HepG2 (cell line): ENCODE results near the gene PDE1C. TPM values are rescaled to one million over a fixed set of nuclear protein-coding genes. Genes with fewer than 3 reads are reported as not detected.

Experiments used
- ATAC-seq: fragments of 200-7000 bp; cut with Tn5 transposase; 3 replicates; pipeline ENCODE4 v1.9.1; 2020; ENCODE audit warnings: mild to moderate bottlenecking, moderate library complexity
- BruUV-seq: library from RNA; stranded (reverse); fragments of 400-500 nt; replicated peaks from 2 replicates; lab custom pipeline; 2021; lab: Mats Ljungman, UMichigan
- CTCF ChIA-PET: fragments of 300-600 bp; formaldehyde crosslinking; extraction: SDS; loops from one replicate; lab custom pipeline; 2021; ENCODE audit warnings: low total read pairs, inconsistent platforms, low intra/inter-chr PET ratio; lab: Yijun Ruan, JAX
- POLR2A ChIA-PET: fragments of 350-600 bp; sonication (Branson Sonifier 250); formaldehyde crosslinking; loops from one replicate; lab custom pipeline; 2020; ENCODE audit warnings: antibody characterized with exemption, inconsistent platforms; lab: Yijun Ruan, JAX
- DNase-seq: peaks from one replicate; pipeline ENCODE4 v3.0.0-alpha.2; 2015; ENCODE audit warnings: low spot score
- FAIRE-seq: peaks from 3 replicates; lab custom pipeline; 2011; peaks lifted over from hg19 to GRCh38; lab: Jason Lieb, UNC
- H2AFZ ChIP-seq: one replicate; pipeline ENCODE4 v1.6.1; 2011; ENCODE audit warnings: low read length, inconsistent platforms
- H3K27ac ChIP-seq: fragments of 300-600 bp; 3 replicates; pipeline ENCODE4 v1.8.0; 2011; ENCODE audit warnings: mixed run types, mild to moderate bottlenecking, mixed read lengths, low read length, inconsistent platforms; ENCODE audit not compliant: insufficient read depth; ENCODE audit errors: extremely low read length
- H3K27me3 ChIP-seq, 2 experiments: fragments of 200-600 bp in 1 of 2; 2 replicates in 1 of 2; 3 replicates in 1 of 2; pipeline versions ENCODE4 v1.6.0 to v1.8.0; 2011; ENCODE audit warnings: low read length in 2 of 2, mild to moderate bottlenecking in 2 of 2, moderate library complexity in 2 of 2, inconsistent platforms in 1 of 2; ENCODE audit not compliant: insufficient read depth in 2 of 2, control insufficient read depth in 1 of 2
- H3K36me3 ChIP-seq, 2 experiments: fragments of 200-600 bp in 1 of 2; replicated peaks in 1 of 2; 2 replicates in 1 of 2; 3 replicates in 1 of 2; pipeline versions ENCODE4 v1.5.1 to v1.8.0; 2011; ENCODE audit warnings: low read length in 2 of 2, inconsistent platforms in 1 of 2; ENCODE audit not compliant: insufficient read depth in 2 of 2, control insufficient read depth in 1 of 2
- H3K4me1 ChIP-seq: 2 replicates; pipeline ENCODE4 v1.5.1; 2012; ENCODE audit warnings: low read length, inconsistent platforms; ENCODE audit not compliant: insufficient read depth
- H3K4me2 ChIP-seq: 2 replicates; pipeline ENCODE4 v1.6.0; 2011; ENCODE audit warnings: low read depth, low read length, inconsistent platforms
- H3K4me3 ChIP-seq, 3 experiments: fragments of 200-600 bp in 1 of 3; sonication (generic), shearing (Covaris generic) in 1 of 3; replicated peaks in 1 of 3; 2 replicates each; pipeline ENCODE4 v1.5.1; 2011 to 2016; ENCODE audit warnings: low read length in 3 of 3, inconsistent platforms in 2 of 3, low read depth in 2 of 3, mild to moderate bottlenecking in 2 of 3, control low read depth in 1 of 3, mixed read lengths in 1 of 3; ENCODE audit not compliant: insufficient read depth in 1 of 3
- H3K79me2 ChIP-seq: one replicate; pipeline ENCODE4 v1.6.1; 2011; ENCODE audit warnings: low read length, inconsistent platforms; ENCODE audit not compliant: insufficient read depth
- H3K9ac ChIP-seq: 2 replicates; pipeline ENCODE4 v1.6.0; 2011; ENCODE audit warnings: mild to moderate bottlenecking, low read depth, low read length, inconsistent platforms; ENCODE audit not compliant: insufficient read depth
- H3K9me3 ChIP-seq: 2 replicates; pipeline ENCODE4 v1.5.1; 2012; ENCODE audit warnings: mild to moderate bottlenecking, low read length
- H4K20me1 ChIP-seq: 2 replicates; pipeline ENCODE4 v1.6.0; 2011; ENCODE audit warnings: inconsistent platforms, mild to moderate bottlenecking, low read length, moderate library complexity; ENCODE audit not compliant: insufficient read depth
- EHMT2 ChIP-seq: fragments of 200-600 bp; sonication (generic); IDR thresholded peaks from 2 replicates; pipeline ENCODE4 v1.7.0; 2017; ENCODE audit warnings: antibody characterized with exemption, low read depth, low read length, borderline replicate concordance
- MAF1 ChIP-seq: sonication (generic); formaldehyde crosslinking; IDR thresholded peaks from 2 replicates; pipeline ENCODE4 v1.5.0; 2020; ENCODE audit warnings: missing genetic modification reagents, borderline replicate concordance
- RFX5 ChIP-seq: IDR thresholded peaks from 2 replicates; pipeline ENCODE4 v1.6.1; 2011; ENCODE audit warnings: low read depth, low read length, improper control_type of control experiment
- SOX13 ChIP-seq, 3 experiments: fragments of 450-650 bp in 1 of 3; sonication (generic) in 1 of 3; formaldehyde crosslinking in 1 of 3; IDR thresholded peaks in 2 of 3; conservative IDR thresholded peaks in 1 of 3; 2 replicates each; pipeline versions ENCODE4 v1.5.0 to v1.6.1; 2016 to 2020; ENCODE audit warnings: antibody characterized with exemption in 1 of 3, mild to moderate bottlenecking in 1 of 3, missing compliant biosample characterization in 1 of 3, missing genetic modification reagents in 1 of 3, moderate library complexity in 1 of 3
- ZNF121 ChIP-seq: sonication (generic); formaldehyde crosslinking; IDR thresholded peaks from 2 replicates; pipeline ENCODE4 v1.5.0; 2020; ENCODE audit warnings: mild to moderate bottlenecking, missing genetic modification reagents
- ZNF337 ChIP-seq: sonication (generic); formaldehyde crosslinking; IDR thresholded peaks from 2 replicates; pipeline ENCODE4 v1.5.1; 2020; ENCODE audit warnings: missing genetic modification reagents, low read depth, mild to moderate bottlenecking, borderline replicate concordance
- WGBS: methylation state at CpG from one replicate; pipeline ENCODE4 v1.1.6; 2017; ENCODE audit warnings: low lambda C conversion rate; 5-methylcytosine and 5-hydroxymethylcytosine counted together
- in situ Hi-C: cut with HindIII; loops from 2 replicates; pipeline ENCODE4 v1.10.0; 2017; ENCODE audit warnings: low pct_unique_long_range_greater_than_20kb; ENCODE audit not compliant: extremely low pct_ligation_motif_present
- intact Hi-C: fragments of 100-400 bp; cut with micrococcal nuclease; formaldehyde crosslinking; loops from one replicate; pipeline ENCODE4 v1.10.0; 2022; ENCODE audit not compliant: unreplicated experiment
- polyA plus RNA-seq, 8 experiments: library from polyadenylated mRNA; depleted of rRNA in 3 of 8; stranded (reverse) in 7 of 8; unstranded in 1 of 8; fragments of >200 nt; fragmentation: Illumina TruSeq in 4 of 8; extraction: Trizol in 4 of 8; gene quantifications; 2 replicates each; pipeline versions ENCODE4 v1.2.1 to v1.2.3, GENCODE V29; 2011 to 2016; ENCODE audit warnings: low read depth in 4 of 8, missing spikeins in 1 of 8, mixed read lengths in 1 of 8; ENCODE audit not compliant: insufficient read depth in 1 of 8
- total RNA-seq, 5 experiments: library from RNA; depleted of rRNA; stranded (reverse); fragments of >200 nt; fragmentation: Illumina TruSeq; extraction: Trizol; gene quantifications; 2 replicates each; pipeline ENCODE4 v1.2.3, GENCODE V29; 2016; ENCODE audit warnings: low read depth in 1 of 5
- TF ChIP-seq, protein P1 (sequence below): sonication (generic); formaldehyde crosslinking; IDR thresholded peaks from 2 replicates; pipeline ENCODE4 v1.5.0; 2020; ENCODE audit warnings: mild to moderate bottlenecking, missing genetic modification reagents, borderline replicate concordance
- TF ChIP-seq, protein P2 (sequence below): sonication (generic); formaldehyde crosslinking; IDR thresholded peaks from 2 replicates; pipeline ENCODE4 v1.5.1; 2020; ENCODE audit warnings: missing genetic modification reagents, mild to moderate bottlenecking, borderline replicate concordance

Gene PDE1C
- total and polyA plus RNA-seq, 2 of the 13 experiments (the other 11 are each of a cell fraction or from before 2014, with no cell fraction given): not detected

DNA sequence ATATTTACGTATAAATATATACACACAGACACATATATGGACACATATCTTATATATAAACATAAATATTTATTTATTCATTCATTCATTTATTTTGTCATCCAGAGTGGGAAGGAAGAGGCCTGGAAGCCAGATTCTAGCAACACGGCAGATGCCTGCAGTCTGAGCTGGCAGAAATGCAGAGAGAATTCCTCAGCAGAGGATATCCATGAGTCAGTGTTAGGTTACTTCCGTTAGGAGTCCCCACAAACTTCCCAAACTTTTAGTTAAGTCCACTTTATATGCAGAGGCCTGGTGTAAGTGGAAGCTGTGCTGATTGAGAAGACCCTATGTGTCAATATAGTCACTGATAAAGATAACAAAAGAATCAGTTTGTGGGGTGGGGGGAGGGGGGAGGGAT, 293.6 kb downstream of the PDE1C start:
- TF ChIP-seq MAF1 (no peak), EHMT2 (no peak), ZNF121 (CRISPR knock-in tag) (no peak), RFX5 (no peak), ZNF337 (CRISPR knock-in tag) (no peak), SOX13 (IDR thresholded peaks at IDR 0.05) (no peak), SOX13 (CRISPR knock-in tag; conservative IDR thresholded peaks at IDR 0.05 in 1 of 2, IDR thresholded peaks at IDR 0.05 in 1 of 2) (no peak)
- TF ChIP-seq, protein P1, sequence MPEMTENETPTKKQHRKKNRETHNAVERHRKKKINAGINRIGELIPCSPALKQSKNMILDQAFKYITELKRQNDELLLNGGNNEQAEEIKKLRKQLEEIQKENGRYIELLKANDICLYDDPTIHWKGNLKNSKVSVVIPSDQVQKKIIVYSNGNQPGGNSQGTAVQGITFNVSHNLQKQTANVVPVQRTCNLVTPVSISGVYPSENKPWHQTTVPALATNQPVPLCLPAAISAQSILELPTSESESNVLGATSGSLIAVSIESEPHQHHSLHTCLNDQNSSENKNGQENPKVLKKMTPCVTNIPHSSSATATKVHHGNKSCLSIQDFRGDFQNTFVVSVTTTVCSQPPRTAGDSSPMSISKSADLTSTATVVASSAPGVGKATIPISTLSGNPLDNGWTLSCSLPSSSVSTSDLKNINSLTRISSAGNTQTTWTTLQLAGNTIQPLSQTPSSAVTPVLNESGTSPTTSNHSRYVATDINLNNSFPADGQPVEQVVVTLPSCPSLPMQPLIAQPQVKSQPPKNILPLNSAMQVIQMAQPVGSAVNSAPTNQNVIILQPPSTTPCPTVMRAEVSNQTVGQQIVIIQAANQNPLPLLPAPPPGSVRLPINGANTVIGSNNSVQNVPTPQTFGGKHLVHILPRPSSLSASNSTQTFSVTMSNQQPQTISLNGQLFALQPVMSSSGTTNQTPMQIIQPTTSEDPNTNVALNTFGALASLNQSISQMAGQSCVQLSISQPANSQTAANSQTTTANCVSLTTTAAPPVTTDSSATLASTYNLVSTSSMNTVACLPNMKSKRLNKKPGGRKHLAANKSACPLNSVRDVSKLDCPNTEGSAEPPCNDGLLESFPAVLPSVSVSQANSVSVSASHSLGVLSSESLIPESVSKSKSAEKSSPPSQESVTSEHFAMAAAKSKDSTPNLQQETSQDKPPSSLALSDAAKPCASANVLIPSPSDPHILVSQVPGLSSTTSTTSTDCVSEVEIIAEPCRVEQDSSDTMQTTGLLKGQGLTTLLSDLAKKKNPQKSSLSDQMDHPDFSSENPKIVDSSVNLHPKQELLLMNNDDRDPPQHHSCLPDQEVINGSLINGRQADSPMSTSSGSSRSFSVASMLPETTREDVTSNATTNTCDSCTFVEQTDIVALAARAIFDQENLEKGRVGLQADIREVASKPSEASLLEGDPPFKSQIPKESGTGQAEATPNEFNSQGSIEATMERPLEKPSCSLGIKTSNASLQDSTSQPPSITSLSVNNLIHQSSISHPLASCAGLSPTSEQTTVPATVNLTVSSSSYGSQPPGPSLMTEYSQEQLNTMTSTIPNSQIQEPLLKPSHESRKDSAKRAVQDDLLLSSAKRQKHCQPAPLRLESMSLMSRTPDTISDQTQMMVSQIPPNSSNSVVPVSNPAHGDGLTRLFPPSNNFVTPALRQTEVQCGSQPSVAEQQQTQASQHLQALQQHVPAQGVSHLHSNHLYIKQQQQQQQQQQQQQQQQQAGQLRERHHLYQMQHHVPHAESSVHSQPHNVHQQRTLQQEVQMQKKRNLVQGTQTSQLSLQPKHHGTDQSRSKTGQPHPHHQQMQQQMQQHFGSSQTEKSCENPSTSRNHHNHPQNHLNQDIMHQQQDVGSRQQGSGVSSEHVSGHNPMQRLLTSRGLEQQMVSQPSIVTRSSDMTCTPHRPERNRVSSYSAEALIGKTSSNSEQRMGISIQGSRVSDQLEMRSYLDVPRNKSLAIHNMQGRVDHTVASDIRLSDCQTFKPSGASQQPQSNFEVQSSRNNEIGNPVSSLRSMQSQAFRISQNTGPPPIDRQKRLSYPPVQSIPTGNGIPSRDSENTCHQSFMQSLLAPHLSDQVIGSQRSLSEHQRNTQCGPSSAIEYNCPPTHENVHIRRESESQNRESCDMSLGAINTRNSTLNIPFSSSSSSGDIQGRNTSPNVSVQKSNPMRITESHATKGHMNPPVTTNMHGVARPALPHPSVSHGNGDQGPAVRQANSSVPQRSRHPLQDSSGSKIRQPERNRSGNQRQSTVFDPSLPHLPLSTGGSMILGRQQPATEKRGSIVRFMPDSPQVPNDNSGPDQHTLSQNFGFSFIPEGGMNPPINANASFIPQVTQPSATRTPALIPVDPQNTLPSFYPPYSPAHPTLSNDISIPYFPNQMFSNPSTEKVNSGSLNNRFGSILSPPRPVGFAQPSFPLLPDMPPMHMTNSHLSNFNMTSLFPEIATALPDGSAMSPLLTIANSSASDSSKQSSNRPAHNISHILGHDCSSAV (CRISPR knock-in tag): no peak
- TF ChIP-seq, protein P2, sequence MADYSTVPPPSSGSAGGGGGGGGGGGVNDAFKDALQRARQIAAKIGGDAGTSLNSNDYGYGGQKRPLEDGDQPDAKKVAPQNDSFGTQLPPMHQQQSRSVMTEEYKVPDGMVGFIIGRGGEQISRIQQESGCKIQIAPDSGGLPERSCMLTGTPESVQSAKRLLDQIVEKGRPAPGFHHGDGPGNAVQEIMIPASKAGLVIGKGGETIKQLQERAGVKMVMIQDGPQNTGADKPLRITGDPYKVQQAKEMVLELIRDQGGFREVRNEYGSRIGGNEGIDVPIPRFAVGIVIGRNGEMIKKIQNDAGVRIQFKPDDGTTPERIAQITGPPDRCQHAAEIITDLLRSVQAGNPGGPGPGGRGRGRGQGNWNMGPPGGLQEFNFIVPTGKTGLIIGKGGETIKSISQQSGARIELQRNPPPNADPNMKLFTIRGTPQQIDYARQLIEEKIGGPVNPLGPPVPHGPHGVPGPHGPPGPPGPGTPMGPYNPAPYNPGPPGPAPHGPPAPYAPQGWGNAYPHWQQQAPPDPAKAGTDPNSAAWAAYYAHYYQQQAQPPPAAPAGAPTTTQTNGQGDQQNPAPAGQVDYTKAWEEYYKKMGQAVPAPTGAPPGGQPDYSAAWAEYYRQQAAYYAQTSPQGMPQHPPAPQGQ: no peak

More for the DNA sequence above, 293.6 kb downstream of the PDE1C start:
- no peak for ATAC-seq
- ChIA-PET CTCF (no interaction called here), POLR2A (no interaction called here)
- no peak for FAIRE-seq
- H3K27me3 ChIP-seq: peaks cover 0 to 9% of the 10 kb centered on the region in 2 experiments; a peak in 1 of 5 replicates
- H3K36me3 ChIP-seq: no peaks in the 10 kb centered on the region
- WGBS: 12% methylated on average over 3 of the region's 3 CpGs
- no peak overlapping the region for H3K9ac ChIP-seq
- H4K20me1 ChIP-seq: no peaks in the 10 kb centered on the region
- intact Hi-C loops (no loop called here), in situ Hi-C loops (no loop called here)
- H3K79me2 ChIP-seq: no peaks in the 10 kb centered on the region
- no peak for DNase-seq
- H3K4me2 ChIP-seq: no peak overlapping the region
- H3K27ac ChIP-seq: no peak overlapping the region
- no TSS peak for BruUV-seq
- H3K9me3 ChIP-seq: no peaks in the 10 kb centered on the region
- no peaks in the 10 kb centered on the region for H3K4me1 ChIP-seq
- H2AFZ ChIP-seq: no peak overlapping the region
- H3K4me3 ChIP-seq: no peak overlapping the region
